NCI-H748 treated with DMSO at 0.1 percent for 48 hours (cell line): Measurements from ENCODE around the gene GUCA1C.

ENCODE experiments used
- DNase-seq: peaks from one replicate; lab custom pipeline; 2025; lab: John Stamatoyannopoulos, UW

GUCA1C gene

DNA sequence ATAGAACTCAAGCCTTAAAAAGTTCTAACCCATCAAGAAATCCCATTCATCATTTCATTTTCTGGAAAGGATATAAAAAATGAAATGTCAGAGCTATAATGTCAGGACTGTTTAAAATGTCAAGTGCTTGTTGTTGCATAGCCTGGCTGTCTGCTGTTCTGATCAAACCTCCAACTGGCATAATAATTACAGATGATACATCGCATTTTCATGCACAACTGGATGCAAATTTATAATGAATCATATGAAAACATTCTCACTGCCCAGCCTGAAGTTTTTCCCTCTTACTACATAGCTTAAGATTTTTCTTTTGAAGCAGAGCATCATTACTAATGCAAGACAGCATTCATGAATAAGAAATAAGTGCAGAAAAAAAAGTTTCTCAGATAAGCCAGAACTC, 46.5 kb downstream of the GUCA1C start:
- DNase-seq = no peak

GRCh38 chr3:108899530-108899929, 54.1 kb downstream of the GUCA1C start:
- DNase-seq = no peak

GRCh38 chr3:108897883-108898282, 55.8 kb downstream of the GUCA1C start:
- no peak for DNase-seq

- DNase-seq = no peak
Measured at GRCh38 chr3:108894981-108895380, 58.7 kb downstream of the GUCA1C start.

DNA sequence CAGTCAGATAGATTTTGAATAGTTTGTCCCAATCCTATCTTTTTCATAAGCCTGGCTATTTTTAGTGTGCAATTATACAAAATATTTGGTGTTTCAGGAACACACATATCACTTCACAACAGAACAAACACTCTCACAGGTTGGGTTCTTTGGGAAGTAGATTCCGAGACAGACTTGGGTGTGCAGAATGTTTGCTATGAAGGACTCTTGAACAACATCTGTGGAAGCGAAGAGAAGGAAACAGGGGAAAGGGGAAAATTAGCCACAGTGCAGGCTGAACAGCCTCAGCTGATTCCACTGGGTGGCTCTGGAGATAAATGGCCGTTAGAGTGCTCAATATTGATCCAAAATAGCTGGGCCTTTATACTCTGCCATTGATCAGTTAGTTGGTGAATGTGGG, 61.8 kb downstream of the GUCA1C start:
- no peak for DNase-seq

DNA sequence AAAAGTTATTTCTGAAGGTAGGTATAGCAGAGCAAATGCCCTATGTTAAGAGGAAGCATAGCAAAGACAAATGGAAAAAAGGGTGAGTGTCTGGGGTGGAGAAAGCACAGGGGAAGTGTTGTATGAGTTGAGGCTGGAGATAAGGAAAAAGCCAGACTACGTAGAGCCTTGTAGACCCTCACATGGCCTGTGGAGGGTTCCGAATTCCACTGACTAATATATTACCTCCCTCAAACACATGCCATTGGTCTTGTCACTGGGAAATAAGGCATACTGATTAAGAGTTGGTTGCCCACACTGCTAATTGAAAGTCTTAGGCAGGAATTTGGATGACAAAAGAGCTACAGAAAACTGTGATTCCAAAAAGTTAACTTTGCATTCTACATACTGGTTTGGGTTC, 65.9 kb downstream of the GUCA1C start:
- no peak for DNase-seq

- DNase-seq = no peak
Measured at GRCh38 chr3:108887121-108887520, 66.6 kb downstream of the GUCA1C start.

GRCh38 chr3:108883373-108883772, 70.3 kb downstream of the GUCA1C start:
- no peak for DNase-seq

DNA sequence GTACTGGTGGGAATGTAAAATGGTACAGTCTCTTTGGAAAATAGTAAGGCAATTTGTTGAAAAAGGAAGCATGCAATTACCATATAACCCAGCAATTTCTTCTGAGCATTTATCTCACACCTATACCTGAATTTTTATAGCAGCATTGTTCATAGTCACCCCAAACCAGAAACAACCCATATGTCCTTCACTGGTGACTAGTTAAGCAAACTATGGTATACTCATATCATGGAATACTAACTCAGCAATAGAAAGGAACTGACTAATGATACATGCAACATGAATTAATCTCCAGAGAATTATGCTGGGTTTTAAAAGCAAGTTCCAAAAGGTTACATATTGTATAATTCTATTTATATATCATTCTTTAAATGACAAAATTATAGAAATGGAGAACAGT, 70.9 kb downstream of the GUCA1C start:
- no peak for DNase-seq

GRCh38 chr3:108879915-108880314, 73.8 kb downstream of the GUCA1C start:
- no peak for DNase-seq

DNA sequence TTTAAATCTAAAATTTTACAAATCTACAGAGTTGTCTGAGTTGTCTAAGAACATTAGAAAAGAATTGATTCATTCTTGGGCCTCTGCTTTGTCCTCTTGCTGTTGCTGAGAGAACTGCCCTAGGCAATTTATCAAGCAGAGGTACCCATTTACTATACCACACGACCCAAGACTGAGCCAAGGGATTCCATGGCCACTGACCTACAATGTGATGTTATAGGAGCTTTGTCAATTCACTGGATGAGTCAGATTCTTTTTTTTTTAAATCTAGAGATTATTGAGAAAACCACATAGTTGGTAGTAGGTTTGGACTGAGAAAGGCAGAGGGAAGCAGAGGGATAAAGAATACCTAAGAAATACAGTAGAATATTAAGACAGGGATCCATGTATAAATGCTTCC, 75.8 kb downstream of the GUCA1C start:
- no peak for DNase-seq

- DNase-seq = no peak
Measured at GRCh38 chr3:108863799-108864135, 89.9 kb downstream of the GUCA1C start.

- DNase-seq = no peak
Measured at GRCh38 chr3:108862865-108863798, 90.5 kb downstream of the GUCA1C start.

DNA sequence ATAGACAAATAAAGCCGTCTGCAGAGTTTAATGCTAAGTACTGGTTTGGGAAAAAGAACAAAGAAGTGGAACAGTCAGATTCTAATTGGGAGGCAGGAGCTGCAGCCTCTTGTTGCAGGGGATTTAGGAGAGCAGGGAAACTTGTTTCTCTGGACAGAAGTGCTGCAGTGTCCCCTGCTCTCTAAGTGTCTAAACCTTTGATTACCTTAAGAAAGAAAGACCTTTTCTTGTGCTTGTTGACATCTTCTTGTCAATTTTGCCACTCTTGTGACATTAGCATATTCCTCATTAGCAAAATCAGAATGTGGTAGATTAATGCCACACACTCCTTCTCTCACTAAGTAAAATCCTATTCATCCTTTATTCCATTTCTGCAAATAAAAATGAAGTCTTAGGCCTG, 92.3 kb downstream of the GUCA1C start:
- no peak for DNase-seq
